PC-9 (cell line): ENCODE measurements around the gene NBEA.

Experiments used
- CTCF ChIP-seq: fragments of 200-600 bp; sonication (generic); conservative IDR thresholded peaks from 2 replicates; pipeline ENCODE4 v1.6.1; 2017; ENCODE audit warnings: mixed run types, antibody characterized with exemption, mild to moderate bottlenecking, moderate library complexity
- EZH2 ChIP-seq: fragments of 200-600 bp; sonication (generic); IDR thresholded peaks from 2 replicates; pipeline ENCODE4 v1.8.0; 2017; ENCODE audit warnings: antibody characterized with exemption, low read depth

DNA sequence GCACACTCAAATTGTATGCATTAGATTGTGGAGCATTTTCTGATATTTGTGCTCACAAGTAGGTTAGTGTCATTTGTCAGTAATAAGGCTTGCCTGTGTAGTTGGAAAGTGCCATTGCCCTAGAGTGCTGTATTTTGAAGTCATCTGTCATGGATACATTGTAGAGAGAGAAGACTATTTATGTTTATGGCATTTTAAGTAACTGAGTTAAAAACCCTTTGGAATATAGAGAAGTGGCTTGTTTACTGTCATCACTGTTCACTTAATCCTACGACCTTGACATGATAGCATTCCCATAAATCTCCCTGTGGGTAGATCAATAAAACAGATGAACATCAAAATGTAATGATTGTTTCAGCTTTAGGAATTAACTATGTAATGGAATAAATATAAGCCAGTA is 423.8 kb downstream of the NBEA start:
- TF ChIP-seq CTCF (no peak), EZH2 (no peak)
